Colonic mucosa (tissue), 4 donors: ENCODE measurements around the gene NEK10. TPM values are rescaled to one million over a fixed set of nuclear protein-coding genes. Genes with fewer than 3 reads are reported as not detected.
A peak's percentile ranks its signal among the peaks of the same experiment; 100 is the strongest.

ENCODE experiments used
- DNase-seq: peaks from one replicate; pipeline ENCODE4 v3.0.0-alpha.2; 2020
- H3K27ac ChIP-seq: fragments of 200-600 bp; one replicate; pipeline ENCODE4 v1.8.0; 2021
- H3K27me3 ChIP-seq: fragments of 200-600 bp; one replicate; pipeline ENCODE4 v1.8.0; 2021
- H3K36me3 ChIP-seq: fragments of 200-600 bp; one replicate; pipeline ENCODE4 v1.8.0; 2021
- H3K4me1 ChIP-seq: fragments of 200-600 bp; one replicate; pipeline ENCODE4 v1.8.0; 2021; ENCODE audit warnings: mild to moderate bottlenecking
- H3K4me3 ChIP-seq: fragments of 200-600 bp; one replicate; pipeline ENCODE4 v1.8.0; 2021
- H3K9ac ChIP-seq, 2 donors: one replicate each; pipeline ENCODE4 v1.7.0; 2013; ENCODE audit warnings: control low read depth in 2 of 2, low read depth in 2 of 2, low read length in 2 of 2
- H3K9me3 ChIP-seq: fragments of 200-600 bp; one replicate; pipeline ENCODE4 v1.8.0; 2021
- intact Hi-C: fragments of 100-400 bp; cut with DNase I; formaldehyde crosslinking; loops from one replicate; pipeline ENCODE4 v1.14.1; 2022
- total RNA-seq, 2 donors: library from RNA; stranded (reverse); fragmentation: NEBNext Ultra II Directional in 1 of 2; extraction: Animal tissue kit (Norgen Biotek cat#: 25700) in 1 of 2; gene quantifications; one replicate each; pipeline ENCODE4 v1.2.1, GENCODE V29; 2021
- TF ChIP-seq, protein P1 (sequence below): fragments of 200-600 bp; IDR thresholded peaks from one replicate; pipeline ENCODE4 v1.8.0; 2022; ENCODE audit warnings: antibody characterized with exemption, mild to moderate bottlenecking
- donor health status: healthy.
- donor health status: DM: no; HTN: no; CAD: no.
- donor health status: DM: no; HTN: no; CAD: no.

NEK10 gene
- total RNA-seq, 2 donors from 2014 or later: 0.67 to 0.88 TPM

DNA sequence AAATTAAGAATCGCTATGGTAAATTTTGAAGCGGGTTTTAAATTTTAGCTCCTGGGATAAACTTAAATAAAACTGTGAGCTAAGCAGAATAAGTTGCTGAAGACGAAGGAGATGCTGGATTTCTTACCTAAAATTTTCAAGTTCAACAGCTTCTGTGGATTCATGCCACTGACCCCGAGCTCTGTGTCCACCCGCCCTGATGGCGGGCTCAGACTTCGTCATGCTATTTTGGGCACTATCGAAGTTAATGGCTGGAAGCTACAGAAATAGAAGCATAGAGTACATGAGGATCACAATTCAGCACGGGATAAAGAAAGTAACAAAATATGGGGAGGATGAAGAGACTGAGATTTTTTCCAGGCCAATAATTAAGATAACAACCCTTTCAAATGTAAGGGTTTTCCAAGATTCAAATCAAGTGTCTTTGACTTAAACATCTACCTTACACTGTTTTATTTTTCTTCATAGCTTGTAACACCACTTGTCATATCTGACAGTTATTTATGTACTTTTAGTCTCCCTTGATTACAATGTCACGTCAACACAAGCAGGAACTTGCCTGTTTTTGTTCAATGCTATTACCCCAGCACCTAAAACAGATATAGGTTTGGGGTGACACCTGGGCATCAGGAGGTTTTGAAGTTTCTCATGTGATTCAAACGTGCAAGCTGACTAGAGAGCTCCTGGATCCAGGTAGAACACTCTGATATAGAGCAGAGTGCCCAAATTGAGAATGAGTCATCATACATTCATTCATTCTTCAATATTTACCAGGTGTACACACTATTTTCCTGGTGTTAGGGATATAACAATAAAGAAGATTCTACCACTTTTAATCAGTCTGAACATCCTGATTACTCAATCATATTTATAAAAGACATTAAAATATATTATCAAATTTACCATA, 23.0 kb downstream of the NEK10 start:
- no peak overlapping the region for H3K27ac ChIP-seq
- intact Hi-C loops: no loop called here
- no peaks in the 10 kb centered on the region for H3K4me1 ChIP-seq

DNA sequence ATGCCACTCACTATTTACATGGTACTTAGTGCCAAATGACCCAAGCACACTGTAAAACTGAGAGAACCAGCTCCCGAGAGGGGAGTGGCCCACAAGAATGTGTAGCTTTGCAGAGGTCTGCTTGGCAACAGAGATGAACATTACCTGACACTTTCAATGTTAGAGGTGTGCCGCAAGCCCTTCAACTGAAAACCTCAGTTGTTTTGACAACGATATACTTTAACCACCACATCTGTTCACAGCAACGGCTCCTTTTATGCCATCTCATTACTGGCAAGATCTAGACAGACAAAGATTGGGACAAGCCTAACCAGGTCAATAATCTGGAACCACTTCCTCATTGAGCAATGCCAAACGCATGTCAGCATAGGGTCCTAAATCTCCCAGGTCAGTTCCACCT, 23.7 kb downstream of the NEK10 start:
- no peak overlapping the region for H3K4me3 ChIP-seq
- no peaks in the 10 kb centered on the region for H3K36me3 ChIP-seq
- TF ChIP-seq, protein P1, sequence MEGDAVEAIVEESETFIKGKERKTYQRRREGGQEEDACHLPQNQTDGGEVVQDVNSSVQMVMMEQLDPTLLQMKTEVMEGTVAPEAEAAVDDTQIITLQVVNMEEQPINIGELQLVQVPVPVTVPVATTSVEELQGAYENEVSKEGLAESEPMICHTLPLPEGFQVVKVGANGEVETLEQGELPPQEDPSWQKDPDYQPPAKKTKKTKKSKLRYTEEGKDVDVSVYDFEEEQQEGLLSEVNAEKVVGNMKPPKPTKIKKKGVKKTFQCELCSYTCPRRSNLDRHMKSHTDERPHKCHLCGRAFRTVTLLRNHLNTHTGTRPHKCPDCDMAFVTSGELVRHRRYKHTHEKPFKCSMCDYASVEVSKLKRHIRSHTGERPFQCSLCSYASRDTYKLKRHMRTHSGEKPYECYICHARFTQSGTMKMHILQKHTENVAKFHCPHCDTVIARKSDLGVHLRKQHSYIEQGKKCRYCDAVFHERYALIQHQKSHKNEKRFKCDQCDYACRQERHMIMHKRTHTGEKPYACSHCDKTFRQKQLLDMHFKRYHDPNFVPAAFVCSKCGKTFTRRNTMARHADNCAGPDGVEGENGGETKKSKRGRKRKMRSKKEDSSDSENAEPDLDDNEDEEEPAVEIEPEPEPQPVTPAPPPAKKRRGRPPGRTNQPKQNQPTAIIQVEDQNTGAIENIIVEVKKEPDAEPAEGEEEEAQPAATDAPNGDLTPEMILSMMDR: no peak
- no peaks in the 10 kb centered on the region for H3K9me3 ChIP-seq
- peak overlapping the region; percentile 19 for H3K27ac ChIP-seq
- H3K9ac ChIP-seq: no peak overlapping the region
- peak; percentile 40 for DNase-seq
- no peaks in the 10 kb centered on the region for H3K27me3 ChIP-seq
- intact Hi-C loops: no loop called here
- no peaks in the 10 kb centered on the region for H3K4me1 ChIP-seq

More for the DNA sequence above, 23.0 kb downstream of the NEK10 start:
- TF ChIP-seq, protein P1: no peak
- Histone ChIP-seq H3K9me3 (no peaks in the 10 kb centered on the region), H3K4me3 (no peak overlapping the region), H3K9ac (no peak overlapping the region), H3K36me3 (no peaks in the 10 kb centered on the region), H3K27me3 (no peaks in the 10 kb centered on the region)
- no peak for DNase-seq

DNA sequence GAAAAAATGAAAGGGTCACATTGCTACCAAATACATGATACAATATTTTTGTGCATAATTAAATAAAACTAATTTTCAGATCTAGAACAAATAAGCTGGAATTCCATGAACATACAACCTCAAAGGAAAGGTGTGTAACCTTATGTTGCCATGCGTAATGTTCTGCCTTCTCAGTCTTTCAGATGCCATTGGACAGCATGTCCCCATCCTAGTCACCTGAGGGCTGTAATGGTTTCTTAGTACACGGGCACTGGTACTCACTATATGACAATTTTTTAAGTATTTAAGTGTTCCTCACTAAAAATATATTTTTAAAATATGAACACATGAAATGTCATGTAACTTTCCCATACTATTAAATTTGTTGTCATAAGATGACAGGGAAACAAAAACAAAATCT, 24.1 kb downstream of the NEK10 start:
- Histone ChIP-seq H3K4me1 (no peaks in the 10 kb centered on the region), H3K4me3 (no peak overlapping the region), H3K27ac (peak overlapping the region; percentile 19), H3K36me3 (no peaks in the 10 kb centered on the region), H3K9me3 (no peaks in the 10 kb centered on the region), H3K27me3 (no peaks in the 10 kb centered on the region), H3K9ac (no peak overlapping the region)
- no peak for DNase-seq
- TF ChIP-seq, protein P1: no peak
- intact Hi-C loops: no loop called here

DNA sequence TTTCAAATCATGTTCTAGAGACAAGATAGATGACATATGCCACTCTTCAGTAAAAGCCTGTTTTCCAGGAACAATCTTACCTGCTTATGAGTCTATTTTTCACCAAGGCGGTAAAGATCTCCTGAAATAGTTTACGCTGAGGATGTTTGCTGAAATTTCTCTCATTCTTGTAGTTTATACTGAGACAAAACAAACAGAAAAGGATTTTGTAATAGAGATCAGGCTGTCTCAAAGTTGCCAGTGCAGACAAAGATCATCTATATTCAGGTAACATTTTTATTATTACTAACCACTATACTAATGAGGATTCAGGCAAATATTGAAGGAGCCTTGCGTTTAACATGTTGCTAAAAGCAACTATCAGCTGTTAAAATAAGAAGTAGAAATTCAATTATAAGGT, 25.0 kb downstream of the NEK10 start:
- H3K27me3 ChIP-seq: no peaks in the 10 kb centered on the region
- no peaks in the 10 kb centered on the region for H3K9me3 ChIP-seq
- no peak overlapping the region for H3K4me3 ChIP-seq
- H3K36me3 ChIP-seq: no peaks in the 10 kb centered on the region
- no peak overlapping the region for H3K27ac ChIP-seq
- intact Hi-C loops: no loop called here
- TF ChIP-seq, protein P1: no peak
- no peak overlapping the region for H3K9ac ChIP-seq
- DNase-seq: no peak
- no peaks in the 10 kb centered on the region for H3K4me1 ChIP-seq

DNA sequence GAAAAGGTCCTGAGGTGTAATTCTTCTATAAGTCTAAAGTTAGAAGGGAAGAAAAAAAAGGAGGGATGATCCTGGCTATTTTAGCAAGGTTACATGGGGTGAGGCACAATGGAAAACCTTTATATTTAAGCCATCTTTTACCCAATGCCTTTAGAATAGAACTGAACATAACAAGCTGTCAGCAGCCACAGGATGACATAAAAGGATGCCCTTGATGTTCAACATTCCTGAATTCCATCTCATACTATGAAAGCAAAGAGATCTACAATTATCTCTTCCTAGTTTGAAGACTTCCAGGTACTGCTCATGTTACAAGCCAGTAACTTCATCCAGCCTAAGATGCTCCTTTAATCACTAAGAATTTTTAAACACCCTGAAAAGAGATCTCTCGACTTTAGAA, 26.9 kb downstream of the NEK10 start:
- intact Hi-C loops: no loop called here
- H3K9me3 ChIP-seq: no peaks in the 10 kb centered on the region

More for the DNA sequence above, 26.9 kb downstream of the NEK10 start:
- Histone ChIP-seq H3K27ac (no peak overlapping the region), H3K4me1 (no peaks in the 10 kb centered on the region), H3K4me3 (no peak overlapping the region), H3K27me3 (no peaks in the 10 kb centered on the region), H3K9ac (no peak overlapping the region), H3K36me3 (no peaks in the 10 kb centered on the region)
- no peak for DNase-seq
- TF ChIP-seq, protein P1: no peak
